Astrocyte of the spinal cord (primary cell): ENCODE results near the gene FOXK2.

Experiments
- DNase-seq: peaks from one replicate; pipeline ENCODE4 v3.0.0; 2011; ENCODE audit warnings: low read depth, low spot score
- H3K4me3 ChIP-seq: 2 replicates; pipeline ENCODE4 v1.5.1; 2011; ENCODE audit warnings: low read depth, mild to moderate bottlenecking, low read length, moderate library complexity
- CTCF ChIP-seq: IDR thresholded peaks from 2 replicates; pipeline ENCODE4 v1.5.1; 2012; ENCODE audit warnings: low read depth, mild to moderate bottlenecking, low read length, inconsistent platforms
- in situ Hi-C: cut with HindIII; loops from 2 replicates; pipeline ENCODE4 v1.10.0; 2017; ENCODE audit warnings: low sequenced_read_pairs

FOXK2 gene

GRCh38 chr17:82590216-82590615, 70.7 kb downstream of the FOXK2 start:
- in situ Hi-C loops = no loop called here
- no peak for TF ChIP-seq CTCF
- H3K4me3 ChIP-seq = no peak overlapping the region
- no peak for DNase-seq

DNA sequence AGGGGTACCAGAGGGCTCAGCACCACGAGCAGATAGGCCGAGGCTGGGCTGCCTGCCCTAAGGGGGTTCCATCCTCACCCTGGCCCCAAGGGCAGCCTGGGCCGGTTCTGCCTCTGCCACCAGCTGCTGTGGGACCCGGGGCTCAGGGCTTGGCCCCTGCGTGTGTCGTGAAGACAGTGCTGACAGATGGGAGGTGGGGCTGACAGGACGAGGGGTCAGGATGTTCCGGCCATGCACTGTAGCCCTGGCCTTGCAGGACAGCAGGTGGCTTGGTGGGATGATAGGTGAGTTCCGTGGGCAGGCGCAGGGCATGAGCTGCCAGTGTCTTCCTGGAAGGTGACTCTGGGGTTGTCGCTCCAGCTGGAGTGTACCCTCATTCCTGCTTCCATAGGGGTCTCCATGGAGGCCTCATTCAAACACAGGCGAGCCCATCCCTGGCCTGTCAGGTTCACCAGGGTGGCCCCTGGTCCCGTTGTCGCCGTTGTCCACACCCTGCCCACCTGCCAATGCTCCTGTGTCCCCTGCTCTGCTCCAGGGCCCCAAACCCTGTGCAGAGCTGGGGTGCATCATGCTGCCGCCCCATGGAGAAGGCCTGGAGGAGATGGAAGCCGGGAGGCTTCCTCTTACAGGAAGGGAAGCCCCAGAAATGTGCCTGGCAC, 71.5 kb downstream of the FOXK2 start:
- no peak overlapping the region for H3K4me3 ChIP-seq
- in situ Hi-C loops = no loop called here
- no peak for TF ChIP-seq CTCF
- DNase-seq = no peak

GRCh38 chr17:82592289-82592766, 72.8 kb downstream of the FOXK2 start:
- no peak overlapping the region for H3K4me3 ChIP-seq
- no peak for DNase-seq
- no peak for TF ChIP-seq CTCF
- in situ Hi-C loops = no loop called here

DNA sequence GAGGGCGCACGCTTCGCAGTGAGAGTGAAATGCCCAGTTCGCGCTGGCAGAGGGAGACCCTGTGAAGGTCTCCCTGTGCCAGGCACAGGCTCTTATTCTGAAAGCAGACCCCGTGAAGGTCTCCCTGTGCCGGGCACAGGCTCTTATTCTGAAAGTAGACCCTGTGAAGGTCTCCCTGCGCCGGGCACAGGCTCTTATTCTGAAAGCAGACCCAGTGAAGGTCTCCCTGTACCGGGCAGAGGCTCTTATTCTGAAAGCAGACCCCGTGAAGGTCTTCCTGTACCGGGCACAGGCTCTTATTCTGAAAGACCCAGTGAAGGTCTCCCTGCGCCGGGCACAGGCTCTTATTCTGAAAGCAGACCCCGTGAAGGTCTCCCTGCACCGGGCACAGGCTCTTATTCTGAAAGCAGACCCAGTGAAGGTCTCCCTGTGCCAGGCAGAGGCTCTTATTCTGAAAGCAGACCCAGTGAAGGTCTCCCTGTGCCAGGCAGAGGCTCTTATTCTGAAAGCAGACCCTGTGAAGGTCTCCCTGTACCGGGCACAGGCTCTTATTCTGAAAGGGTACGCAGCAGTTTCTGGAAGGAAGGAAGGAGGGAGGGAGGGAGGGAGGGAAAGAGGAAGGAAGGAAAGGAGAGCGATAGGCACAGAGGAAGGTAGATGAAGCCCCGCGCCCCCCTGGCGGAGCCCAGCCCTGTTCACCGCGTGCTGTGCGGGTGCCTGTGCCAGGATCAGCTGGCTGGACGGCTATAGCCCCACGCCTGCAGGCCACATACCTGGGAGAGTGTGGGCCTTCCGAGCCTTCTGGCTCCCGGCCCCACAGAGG, 73.4 kb downstream of the FOXK2 start:
- in situ Hi-C loops = no loop called here
- no peak for TF ChIP-seq CTCF
- DNase-seq = peak; percentile 84
- peak overlapping the region; percentile 52 for H3K4me3 ChIP-seq

DNA sequence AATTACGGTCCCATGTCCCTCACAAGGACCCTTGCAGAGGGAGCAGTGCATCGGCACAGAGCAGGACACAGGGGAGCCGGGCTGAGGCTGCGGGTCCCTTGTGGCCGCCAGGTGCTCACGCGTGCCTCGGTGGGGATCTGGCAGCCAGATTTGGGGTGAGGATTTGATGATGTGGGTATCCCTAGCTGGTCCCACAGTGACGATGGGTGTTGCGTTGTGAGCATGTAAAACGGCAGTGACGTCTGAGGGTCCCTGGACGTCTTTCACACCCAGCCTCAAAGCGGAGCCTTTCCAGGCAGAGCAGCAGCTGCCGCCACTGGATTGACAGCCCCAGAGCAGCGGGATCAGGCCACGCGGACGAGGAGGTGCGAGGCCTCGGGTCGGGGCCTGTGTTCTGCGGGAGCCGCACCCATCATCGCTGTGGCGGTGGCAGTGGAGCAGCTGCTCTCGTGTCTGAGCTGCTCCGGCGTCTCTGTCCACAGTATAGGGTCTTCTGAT, 74.1 kb downstream of the FOXK2 start:
- H3K4me3 ChIP-seq = peak overlapping the region; percentile 52
- in situ Hi-C loops = no loop called here
- TF ChIP-seq CTCF = no peak
- no peak for DNase-seq

- no peak overlapping the region for H3K4me3 ChIP-seq
- in situ Hi-C loops = no loop called here
- no peak for TF ChIP-seq CTCF
- DNase-seq = no peak
These were observed 75.0 kb downstream of the FOXK2 start for GRCh38 chr17:82594571-82594970.
